Aorta (tissue), 5 donors: ENCODE results near the gene EMILIN2. TPM values are rescaled to one million over a fixed set of nuclear protein-coding genes. Genes with fewer than 3 reads are reported as not detected.
A peak's percentile ranks its signal among the peaks of the same experiment; 100 is the strongest.
"Not testable (repeated sequence)": the region's sequence is repeated elsewhere in the genome, so short reads cannot be mapped to it uniquely, and the experiment has no call there.

Experiments
- ATAC-seq: fragments of 200-7000 bp; cut with Tn5 transposase; one replicate; pipeline ENCODE4 v1.9.1; 2022; ENCODE audit warnings: moderate library complexity; ENCODE audit not compliant: low FRiP score
- DNase-seq, 2 donors: peaks; one replicate each; pipeline ENCODE4 v3.0.0-alpha.2; 2020
- H3K27ac ChIP-seq, 2 donors: one replicate each; pipeline ENCODE4 v1.5.1; 2013; ENCODE audit warnings: low read length in 2 of 2, mild to moderate bottlenecking in 2 of 2, moderate library complexity in 2 of 2, control low read depth in 1 of 2, inconsistent platforms in 1 of 2, low read depth in 1 of 2
- H3K27me3 ChIP-seq, 2 donors: one replicate each; pipeline ENCODE4 v1.6.1; 2013; ENCODE audit warnings: control low read depth in 1 of 2, low read length in 1 of 2, mild to moderate bottlenecking in 1 of 2, moderate library complexity in 1 of 2; ENCODE audit not compliant: insufficient read depth in 2 of 2, control insufficient read depth in 1 of 2
- H3K36me3 ChIP-seq, 2 donors: one replicate each; pipeline ENCODE4 v1.6.1; 2013; ENCODE audit warnings: control low read depth in 1 of 2, low read length in 1 of 2, mild to moderate bottlenecking in 1 of 2; ENCODE audit not compliant: insufficient read depth in 2 of 2, control insufficient read depth in 1 of 2
- H3K4me1 ChIP-seq, 2 donors: one replicate each; pipeline ENCODE4 v1.6.1; 2013; ENCODE audit warnings: low read length in 2 of 2, control low read depth in 1 of 2, mild to moderate bottlenecking in 1 of 2, moderate library complexity in 1 of 2; ENCODE audit not compliant: insufficient read depth in 2 of 2, control insufficient read depth in 1 of 2
- H3K4me3 ChIP-seq, 2 donors: one replicate each; pipeline ENCODE4 v1.5.1; 2013; ENCODE audit warnings: low read length in 2 of 2, control low read depth in 1 of 2, mild to moderate bottlenecking in 1 of 2
- H3K9me3 ChIP-seq: one replicate; pipeline ENCODE4 v1.6.1; 2013; ENCODE audit warnings: mild to moderate bottlenecking, low read length; ENCODE audit not compliant: control insufficient read depth
- WGBS, 2 donors: extraction: QIAGEN DNeasy Blood & Tissue Kit; methylation state at CpG; one replicate each; pipeline ENCODE4 v1.1.7; 2013; 5-methylcytosine and 5-hydroxymethylcytosine counted together
- intact Hi-C, 2 donors: fragments of 100-400 bp; cut with DNase I; formaldehyde crosslinking; loops; one replicate each; pipeline versions ENCODE4 v1.14.2 to v1.15.0; 2022
- polyA plus RNA-seq, 2 donors: library from polyadenylated mRNA; stranded (reverse); fragments of 200-250 nt; gene quantifications; one replicate each; pipeline ENCODE4 v1.2.3, GENCODE V29; 2013
- total RNA-seq, 2 donors: library from RNA; stranded (reverse); fragmentation: NEBNext Ultra II Directional; extraction: Animal tissue kit (Norgen Biotek cat#: 25700); gene quantifications; one replicate each; pipeline ENCODE4 v1.2.1, GENCODE V29; 2021
- donor health status: healthy with polysubstance abuse.
- donor health status: Bipolar disorder and iron deficiency.
- donor health status: DM: no; HTN: no; CAD: no.
- donor health status: DM: no; HTN: no; CAD: no.
- donor health status: DM: yes; HTN: yes; CAD: no.

EMILIN2 gene
- total and polyA plus RNA-seq, 4 donors, result 1.1 to 34.5 (median 13.8) TPM

DNA sequence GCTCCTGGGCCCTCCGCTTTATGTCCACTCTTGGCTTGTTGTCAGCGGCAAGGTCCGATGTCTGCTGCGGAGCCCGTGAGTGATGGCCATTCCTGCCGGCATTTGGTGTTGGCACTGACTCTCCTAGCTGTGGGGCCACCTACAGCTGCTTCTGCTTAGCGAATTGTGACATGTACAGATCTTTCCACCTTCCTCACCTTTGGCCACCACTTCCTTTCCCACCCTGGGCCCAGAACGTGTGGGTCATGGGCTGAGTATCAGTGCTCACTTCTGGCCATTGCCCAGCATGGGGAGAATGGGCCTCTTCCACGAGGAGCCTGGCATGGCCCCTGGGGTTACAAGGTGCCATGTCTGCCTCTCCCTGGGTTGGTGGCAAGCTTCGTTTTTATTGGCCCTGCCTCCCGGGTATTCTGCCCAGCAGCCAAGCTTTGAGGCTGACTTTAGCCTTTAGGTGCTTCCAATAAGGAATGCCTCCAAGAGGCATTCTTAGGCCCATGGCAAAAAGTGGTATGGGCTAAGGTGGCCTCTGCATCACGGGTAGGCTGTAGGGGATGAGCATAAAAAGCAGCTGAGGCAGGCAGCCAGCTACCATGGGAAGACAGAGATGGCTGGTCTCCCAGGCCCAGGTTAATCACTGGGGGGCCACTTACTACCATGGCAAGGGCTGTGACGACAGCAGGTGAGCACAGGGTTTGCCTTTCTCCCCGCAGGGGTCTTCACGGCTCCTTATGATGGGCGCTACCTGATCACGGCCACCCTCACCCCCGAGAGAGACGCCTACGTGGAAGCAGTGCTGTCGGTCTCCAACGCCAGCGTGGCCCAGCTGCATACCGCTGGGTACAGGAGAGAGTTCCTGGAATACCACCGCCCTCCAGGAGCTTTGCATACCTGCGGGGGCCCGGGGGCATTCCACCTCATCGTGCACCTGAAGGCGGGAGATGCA, 65.8 kb downstream of the EMILIN2 start:
- ATAC-seq, result no peak
- 83 to 84% methylated on average over 29 of the region's 29 CpGs for WGBS, 2 donors
- no peak for DNase-seq
- H3K36me3 ChIP-seq, result peaks cover 0 to 2% of the 10 kb centered on the region in 2 donors
- no peaks in the 10 kb centered on the region for H3K27me3 ChIP-seq
- no peaks in the 10 kb centered on the region for H3K4me1 ChIP-seq
- H3K9me3 ChIP-seq, result no peaks in the 10 kb centered on the region
- no peak overlapping the region for H3K4me3 ChIP-seq
- intact Hi-C loops, result no loop called here
- no peak overlapping the region for H3K27ac ChIP-seq

- Histone ChIP-seq H3K27ac (no peak overlapping the region), H3K4me3 (no peak overlapping the region), H3K4me1 (no peaks in the 10 kb centered on the region), H3K9me3 (no peaks in the 10 kb centered on the region), H3K36me3 (peaks cover 0 to 2% of the 10 kb centered on the region in 2 donors), H3K27me3 (no peaks in the 10 kb centered on the region)
- intact Hi-C loops, result no loop called here
- DNase-seq, result no peak
- WGBS, 2 donors, result 93 to 94% methylated on average over 17 of the region's 17 CpGs
- ATAC-seq, result no peak
Observed at GRCh38 chr18:2913398-2914005, 66.7 kb downstream of the EMILIN2 start.

DNA sequence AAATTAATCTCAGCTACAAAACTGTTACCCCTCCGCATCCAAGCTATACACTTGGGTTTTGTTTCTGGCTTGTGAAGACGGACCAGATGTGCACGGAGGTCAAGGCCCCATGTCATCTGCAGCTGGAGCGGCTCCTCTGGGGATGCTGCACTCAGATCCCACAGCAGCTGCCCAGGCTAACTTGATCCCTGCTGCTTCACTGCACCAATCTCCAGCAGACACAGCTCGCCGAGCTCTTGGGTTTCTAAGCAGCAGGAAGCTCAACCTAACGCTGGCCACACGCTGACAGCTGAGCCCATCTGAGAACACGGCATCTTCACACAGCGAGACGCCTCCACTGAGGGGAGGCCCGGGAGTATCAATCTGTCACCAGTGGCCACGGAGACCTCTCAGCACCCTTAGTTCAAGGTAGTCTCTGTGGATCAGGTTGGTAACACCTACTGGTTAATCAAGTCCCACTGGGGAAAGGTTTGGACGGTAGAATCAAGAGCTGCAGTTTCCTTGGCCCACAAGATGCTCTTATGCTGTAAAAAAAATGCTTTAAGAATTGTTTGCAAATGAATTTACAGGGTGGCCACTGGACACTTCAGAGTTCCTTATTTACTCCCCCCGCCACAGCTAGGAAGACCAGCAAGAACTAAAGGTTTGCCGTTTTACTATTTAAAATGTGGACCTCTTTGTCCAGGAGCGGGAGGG, 67.5 kb downstream of the EMILIN2 start:
- no peak overlapping the region for H3K27ac ChIP-seq
- WGBS, 2 donors, result 85 to 90% methylated on average over 17 of the region's 17 CpGs
- ATAC-seq (no peak), DNase-seq (no peak)
- intact Hi-C loops, result no loop called here
- H3K9me3 ChIP-seq, result no peaks in the 10 kb centered on the region
- H3K4me3 ChIP-seq, result no peak overlapping the region
- no peaks in the 10 kb centered on the region for H3K4me1 ChIP-seq
- peaks cover 0 to 2% of the 10 kb centered on the region in 2 donors for H3K36me3 ChIP-seq
- no peaks in the 10 kb centered on the region for H3K27me3 ChIP-seq

- peaks cover 2% of the 10 kb centered on the region in 2 donors for H3K36me3 ChIP-seq
- H3K4me1 ChIP-seq, result no peaks in the 10 kb centered on the region
- H3K27me3 ChIP-seq, result no peaks in the 10 kb centered on the region
- H3K9me3 ChIP-seq, result no peaks in the 10 kb centered on the region
- DNase-seq (no peak), ATAC-seq (peak; percentile 47)
- no peak overlapping the region for H3K27ac ChIP-seq
- intact Hi-C loops, result no loop called here
- H3K4me3 ChIP-seq, result no peak overlapping the region
- 94 to 96% methylated on average over 11 of the region's 11 CpGs for WGBS, 2 donors
Observed at GRCh38 chr18:2914881-2915240, 68.1 kb downstream of the EMILIN2 start.

GRCh38 chr18:2915486-2915885, 68.7 kb downstream of the EMILIN2 start:
- H3K36me3 ChIP-seq, H3K9me3 ChIP-seq, H3K4me1 ChIP-seq, DNase-seq, H3K4me3 ChIP-seq, H3K27me3 ChIP-seq, H3K27ac ChIP-seq, ATAC-seq, intact Hi-C loops: not testable (repeated sequence)
- 92 to 98% methylated on average over 16 of the region's 16 CpGs for WGBS, 2 donors

DNA sequence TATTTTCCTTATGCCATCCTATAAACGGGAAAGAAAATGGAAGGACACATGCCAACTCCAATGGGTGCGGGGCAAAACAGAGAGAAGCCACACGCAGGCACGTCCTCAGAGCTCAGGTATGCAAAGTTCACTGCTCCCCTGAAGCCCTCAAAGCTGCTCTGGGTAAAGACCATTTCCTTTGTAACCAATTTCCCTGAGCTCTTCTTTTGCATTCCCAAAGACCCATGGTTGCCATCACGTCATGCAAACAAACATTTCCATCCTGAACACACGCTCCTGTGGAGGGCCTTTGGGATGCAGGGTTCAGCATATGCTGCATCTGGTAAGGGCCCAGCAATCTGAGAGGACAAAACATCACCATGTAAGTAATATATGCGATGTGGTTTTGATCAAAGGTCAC, 69.4 kb downstream of the EMILIN2 start:
- Histone ChIP-seq H3K27ac (no peak overlapping the region), H3K27me3 (no peaks in the 10 kb centered on the region), H3K9me3 (no peaks in the 10 kb centered on the region), H3K4me1 (no peaks in the 10 kb centered on the region), H3K36me3 (peaks cover 5 to 9% of the 10 kb centered on the region in 2 donors), H3K4me3 (no peak overlapping the region)
- no peak for ATAC-seq
- DNase-seq, result no peak
- 77 to 83% methylated on average over 7 of the region's 7 CpGs for WGBS, 2 donors
- intact Hi-C loops, result no loop called here

- DNase-seq, result no peak
- Histone ChIP-seq H3K36me3 (peaks cover 5 to 9% of the 10 kb centered on the region in 2 donors), H3K9me3 (no peaks in the 10 kb centered on the region), H3K4me1 (no peaks in the 10 kb centered on the region), H3K4me3 (no peak overlapping the region), H3K27ac (peak overlapping the region in 1 of 2 donors; percentile 28), H3K27me3 (no peaks in the 10 kb centered on the region)
- ATAC-seq, result no peak
- WGBS, 2 donors, result 34 to 35% methylated on average over 16 of the region's 16 CpGs
- intact Hi-C loops, result no loop called here
Observed at GRCh38 chr18:2917259-2918047, 70.6 kb downstream of the EMILIN2 start.
